K562 treated with DMSO at 1 percent for 24 hours (cell line): ENCODE data around the gene P2RY6. TPM values are rescaled to one million over a fixed set of nuclear protein-coding genes. Genes with fewer than 3 reads are reported as not detected.

Experiments used
- total RNA-seq: library from RNA; unstranded; fragments of 300-600 nt; gene quantifications from 2 replicates; pipeline ENCODE4 v1.2.3, GENCODE V29; 2022; ENCODE audit warnings: low read depth; ENCODE audit not compliant: insufficient read depth

Gene P2RY6, protein sequence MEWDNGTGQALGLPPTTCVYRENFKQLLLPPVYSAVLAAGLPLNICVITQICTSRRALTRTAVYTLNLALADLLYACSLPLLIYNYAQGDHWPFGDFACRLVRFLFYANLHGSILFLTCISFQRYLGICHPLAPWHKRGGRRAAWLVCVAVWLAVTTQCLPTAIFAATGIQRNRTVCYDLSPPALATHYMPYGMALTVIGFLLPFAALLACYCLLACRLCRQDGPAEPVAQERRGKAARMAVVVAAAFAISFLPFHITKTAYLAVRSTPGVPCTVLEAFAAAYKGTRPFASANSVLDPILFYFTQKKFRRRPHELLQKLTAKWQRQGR
- not detected in 2 replicates for total RNA-seq

DNA sequence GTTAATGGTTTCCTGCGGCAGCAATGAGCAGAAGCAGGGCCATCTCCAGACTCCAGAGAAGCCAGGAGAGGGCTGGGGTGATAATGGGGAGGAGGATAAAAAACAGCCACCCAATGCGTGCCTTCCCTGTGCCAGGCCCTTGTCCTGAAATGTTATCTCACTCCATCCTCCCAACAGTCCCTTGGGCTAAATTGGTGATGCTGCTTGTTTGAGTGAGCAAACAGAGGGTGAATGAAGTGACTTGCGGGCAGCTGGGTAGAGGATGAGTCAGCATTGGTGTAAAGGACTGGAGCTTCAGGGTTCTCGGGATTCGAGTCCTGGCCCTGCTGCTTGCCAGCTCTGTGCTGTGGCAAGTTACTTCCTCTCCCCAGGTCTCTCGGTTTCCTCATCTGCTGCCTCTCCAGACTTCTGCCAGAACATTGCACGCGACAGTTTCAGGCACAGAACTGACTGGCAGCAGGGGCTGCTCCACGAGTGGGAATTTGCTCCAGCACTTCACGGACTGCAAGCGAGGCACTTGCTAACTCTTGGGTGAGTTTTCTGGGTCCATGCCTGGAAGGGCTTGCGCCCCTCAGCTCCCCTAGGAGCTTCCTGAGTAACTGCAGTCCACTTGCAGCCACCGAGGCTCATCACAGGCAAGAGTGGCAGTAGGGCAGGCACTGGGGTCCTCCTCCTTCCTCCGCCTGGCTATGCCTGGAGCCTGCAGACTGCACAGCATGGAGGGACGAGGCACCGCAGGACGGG lies at the start of gene P2RY6:
Gene P2RY6 (plus strand): TSS at position 403 of the 744 bp plus-strand sequence. CDS start 24,181 bp downstream, outside the sequence.

GRCh38 chr11:73308003-73308960 lies 36.1 kb downstream of the P2RY6 start, which contains the start of gene ARHGEF17:
TSS of gene ARHGEF17 (plus strand) at chr11:73308276. CDS start at chr11:73308639, 363 bp downstream.

Other genes with a start within 250 kb of the P2RY6 start
- gene FCHSD2, start 130.0 kb upstream of the P2RY6 start, total RNA-seq, result 11.2 and 12.7 TPM in 2 replicates
- not detected in 2 replicates for gene P2RY2, start 54.1 kb upstream of the P2RY6 start, total RNA-seq
- gene ARHGEF17, start 35.9 kb downstream of the P2RY6 start, total RNA-seq, result 0.14 and 0.39 TPM in 2 replicates
- gene RELT, start 104.1 kb downstream of the P2RY6 start, total RNA-seq, result 28.2 and 28.4 TPM in 2 replicates